A549 (cell line): Measurements from ENCODE around the gene CARD19. TPM values are rescaled to one million over a fixed set of nuclear protein-coding genes. Genes with fewer than 3 reads are reported as not detected.

Experiments used
- ATAC-seq, 2 experiments: fragments of 200-7000 bp in 1 of 2; fragments of >200 bp in 1 of 2; cut with Nextera tagmentation in 1 of 2; cut with Tn5 transposase in 1 of 2; 3 replicates each; pipeline versions ENCODE4 v1.8.0 to v1.9.1; 2018 to 2020; ENCODE audit warnings: mild to moderate bottlenecking in 1 of 2, moderate library complexity in 1 of 2
- CTCF ChIA-PET: fragments of 300-600 bp; sonication (Branson Sonifier 250); formaldehyde crosslinking; extraction: SDS; loops from one replicate; lab custom pipeline; 2021; ENCODE audit warnings: antibody characterized with exemption, inconsistent platforms; lab: Yijun Ruan, JAX
- POLR2A ChIA-PET: fragments of 350-600 bp; formaldehyde crosslinking; extraction: SDS; loops from one replicate; lab custom pipeline; 2021; ENCODE audit warnings: antibody characterized with exemption, inconsistent platforms; lab: Yijun Ruan, JAX
- DNase-seq, 2 experiments: peaks; one replicate each; pipeline versions ENCODE4 v3.0.0 to v3.0.0-alpha.2; 2011 to 2016; ENCODE audit warnings: low read depth in 1 of 2, low spot score in 1 of 2
- FAIRE-seq: peaks from 2 replicates; lab custom pipeline; 2011; peaks lifted over from hg19 to GRCh38; lab: Jason Lieb, UNC
- H3K27ac ChIP-seq, 2 experiments: fragments of >200 bp; sonication (Bioruptor Twin); formaldehyde crosslinking; 3 replicates each; pipeline ENCODE4 v1.5.1; 2016 to 2017
- H3K4me1 ChIP-seq: fragments of >200 bp; sonication (Bioruptor Twin); formaldehyde crosslinking; 3 replicates; pipeline ENCODE4 v1.6.1; 2016
- H3K4me2 ChIP-seq: fragments of >200 bp; sonication (Bioruptor Twin); formaldehyde crosslinking; 3 replicates; pipeline ENCODE4 v1.6.1; 2016
- H3K4me3 ChIP-seq: fragments of >200 bp; sonication (Bioruptor Twin); formaldehyde crosslinking; 3 replicates; pipeline ENCODE4 v1.5.1; 2016
- H3K9me3 ChIP-seq: fragments of >200 bp; sonication (Bioruptor Twin); formaldehyde crosslinking; 3 replicates; pipeline ENCODE4 v1.6.1; 2016
- CHD2 ChIP-seq: fragments of 150-350 bp; IDR thresholded peaks from 2 replicates; pipeline ENCODE4 v1.6.1; 2014; ENCODE audit warnings: low read length; ENCODE audit not compliant: partially characterized antibody
- EHF ChIP-seq: fragments of 250-450 bp; sonication (Bioruptor Pico); IDR thresholded peaks from 2 replicates; pipeline ENCODE4 v1.5.0; 2020; ENCODE audit warnings: mild to moderate bottlenecking
- EHMT2 ChIP-seq: fragments of 200-600 bp; sonication (generic); IDR thresholded peaks from 2 replicates; pipeline ENCODE4 v1.6.1; 2016; ENCODE audit warnings: antibody characterized with exemption, low read depth, mild to moderate bottlenecking, moderate library complexity
- GATA3 ChIP-seq: IDR thresholded peaks from 2 replicates; pipeline ENCODE4 v1.6.1; 2012; ENCODE audit warnings: borderline replicate concordance
- HDAC2 ChIP-seq: fragments of 200-600 bp; sonication (generic); IDR thresholded peaks from 2 replicates; pipeline ENCODE4 v1.6.1; 2016
- HES2 ChIP-seq: fragments of >200 bp; sonication (Bioruptor Twin); formaldehyde crosslinking; IDR thresholded peaks from 2 replicates; pipeline ENCODE4 v1.6.1; 2016
- HEYL ChIP-seq: fragments of 250-450 bp; sonication (Bioruptor Pico); IDR thresholded peaks from 2 replicates; pipeline ENCODE4 v1.8.0; 2021; ENCODE audit warnings: mild to moderate bottlenecking, moderate library complexity
- HMGXB4 ChIP-seq: fragments of 250-450 bp; sonication (Bioruptor Pico); IDR thresholded peaks from 2 replicates; pipeline ENCODE4 v1.5.0; 2021; ENCODE audit warnings: mild to moderate bottlenecking, moderate library complexity, borderline replicate concordance
- HOXA7 ChIP-seq: fragments of 250-450 bp; sonication (Bioruptor Pico); IDR thresholded peaks from 2 replicates; pipeline ENCODE4 v1.5.0; 2020; ENCODE audit warnings: mild to moderate bottlenecking, moderate library complexity
- JUN ChIP-seq, 2 experiments: fragments of >200 bp; sonication (Bioruptor Twin); formaldehyde crosslinking; IDR thresholded peaks; 2 replicates in 1 of 2; 3 replicates in 1 of 2; pipeline ENCODE4 v1.6.1; 2016 to 2017
- JUNB ChIP-seq: fragments of >200 bp; sonication (Bioruptor Twin); formaldehyde crosslinking; IDR thresholded peaks from 2 replicates; pipeline ENCODE4 v1.6.1; 2016
- KDM5A ChIP-seq: fragments of 200-600 bp; sonication (generic); IDR thresholded peaks from 2 replicates; pipeline ENCODE4 v1.6.1; 2016; ENCODE audit warnings: antibody characterized with exemption, mild to moderate bottlenecking
- MAFK ChIP-seq: fragments of 450-650 bp; IDR thresholded peaks from 2 replicates; pipeline ENCODE4 v1.6.1; 2014; ENCODE audit not compliant: partially characterized antibody
- MAZ ChIP-seq: fragments of 150-350 bp; IDR thresholded peaks from 2 replicates; pipeline ENCODE4 v1.6.1; 2014; ENCODE audit warnings: antibody characterized with exemption, low read depth, low read length, borderline replicate concordance
- MYC ChIP-seq: IDR thresholded peaks from 2 replicates; pipeline ENCODE4 v1.6.1; 2012; ENCODE audit warnings: mild to moderate bottlenecking, inconsistent platforms, low read length, improper control_type of control experiment, borderline replicate concordance
- NPAS2 ChIP-seq: fragments of 250-450 bp; sonication (Bioruptor Pico); IDR thresholded peaks from 2 replicates; pipeline ENCODE4 v1.8.0; 2022; ENCODE audit warnings: mild to moderate bottlenecking, moderate library complexity, borderline replicate concordance
- NR3C1 ChIP-seq: fragments of >200 bp; sonication (Bioruptor Twin); formaldehyde crosslinking; IDR thresholded peaks from 3 replicates; pipeline ENCODE4 v1.6.1; 2017
- RCOR1 ChIP-seq: fragments of 150-350 bp; IDR thresholded peaks from 2 replicates; pipeline ENCODE4 v1.6.1; 2014; ENCODE audit warnings: antibody characterized with exemption, low read length, low read depth
- RFX5 ChIP-seq: fragments of 450-650 bp; IDR thresholded peaks from 2 replicates; pipeline ENCODE4 v1.7.1; 2014; ENCODE audit warnings: antibody characterized with exemption, mild to moderate bottlenecking, moderate library complexity
- SREBF2 ChIP-seq: fragments of 450-650 bp; IDR thresholded peaks from 2 replicates; pipeline ENCODE4 v1.6.1; 2014; ENCODE audit warnings: mild to moderate bottlenecking, moderate library complexity
- ZNF302 ChIP-seq: fragments of 250-450 bp; sonication (Bioruptor Pico); IDR thresholded peaks from 2 replicates; pipeline ENCODE4 v1.9.0; 2021; ENCODE audit warnings: inconsistent platforms, mild to moderate bottlenecking, moderate library complexity
- ZSCAN20 ChIP-seq: fragments of 250-450 bp; sonication (Bioruptor Pico); IDR thresholded peaks from 2 replicates; pipeline ENCODE4 v1.8.0; 2022; ENCODE audit warnings: mild to moderate bottlenecking, moderate library complexity
- WGBS: methylation state at CpG from one replicate; pipeline ENCODE4 v1.1.6; 2017; ENCODE audit errors: missing lambda C conversion rate; 5-methylcytosine and 5-hydroxymethylcytosine counted together
- polyA plus RNA-seq, 4 experiments: library from polyadenylated mRNA; depleted of rRNA in 3 of 4; stranded (reverse); fragments of >200 nt; fragmentation: RNase III in 1 of 4; extraction: RNeasy Plus Mini Kit Qiagen cat#74134 plus additional on column Dnase treatment in 1 of 4; gene quantifications; 2 replicates in 3 of 4; 3 replicates in 1 of 4; pipeline ENCODE4 v1.2.3, GENCODE V29; 2011 to 2017

Gene CARD19
- polyA plus RNA-seq, 2 of the 4 experiments (the other 2 are of a cell fraction): 27.6 to 30.3 TPM

- POLR2A ChIA-PET: no interaction called here
- TF ChIP-seq HES2: no peak
- TF ChIP-seq NPAS2 (CRISPR knock-in tag): no peak
- FAIRE-seq (no peak), ATAC-seq (no peak), DNase-seq (no peak)
- CTCF ChIA-PET: interaction anchor here (1.4 kb wide), 1 partner anchor 73 kb away, joined by 7 read pairs; no protein-coding TSS in a partner anchor
- Histone ChIP-seq H3K4me3 (no peak overlapping the region), H3K4me2 (no peak overlapping the region), H3K27ac (no peak overlapping the region), H3K4me1 (0 out of 3 replicates have a peak, but pooled peaks cover 11% of the 10 kb centered on the region), H3K9me3 (no peaks in the 10 kb centered on the region)
- WGBS: 85% methylated on average over 2 of the region's 2 CpGs
Observed at GRCh38 chr9:93076792-93077128, 19.3 kb upstream of the CARD19 start.

GRCh38 chr9:93077367-93077766, 18.6 kb upstream of the CARD19 start:
- CTCF ChIA-PET: no interaction called here

GRCh38 chr9:93077811-93078210, 18.2 kb upstream of the CARD19 start:
- FAIRE-seq: no peak
- TF ChIP-seq JUN (IDR thresholded peaks at IDR 0.05) (no peak), ZSCAN20 (no peak)
- H3K4me1 ChIP-seq: 0 out of 3 replicates have a peak, but pooled peaks cover under 1% of the 10 kb centered on the region
- WGBS: 93% methylated on average over 13 of the region's 16 CpGs
- H3K4me3 ChIP-seq: no peak overlapping the region
- H3K27ac ChIP-seq: no peak overlapping the region
- H3K4me2 ChIP-seq: no peak overlapping the region
- POLR2A ChIA-PET: no interaction called here
- no peak for ATAC-seq
- DNase-seq: no peak
- no peaks in the 10 kb centered on the region for H3K9me3 ChIP-seq
- CTCF ChIA-PET: no interaction called here

More at GRCh38 chr9:93077367-93077766, 18.6 kb upstream of the CARD19 start:
- no peak for TF ChIP-seq JUNB
- no peak for TF ChIP-seq MYC
- TF ChIP-seq KDM5A: no peak
- no peak for TF ChIP-seq EHMT2
- TF ChIP-seq GATA3: no peak
- TF ChIP-seq RCOR1: no peak
- TF ChIP-seq RFX5: no peak
- no peak for TF ChIP-seq HEYL (CRISPR knock-in tag)
- TF ChIP-seq EHF (CRISPR knock-in tag): no peak
- TF ChIP-seq MAZ: no peak
- TF ChIP-seq JUN (IDR thresholded peaks at IDR 0.05): no peak
- no peak for TF ChIP-seq SREBF2
- TF ChIP-seq HDAC2: no peak
- TF ChIP-seq ZNF302 (CRISPR knock-in tag): no peak
- no peak for TF ChIP-seq HOXA7 (CRISPR knock-in tag)
- TF ChIP-seq MAFK: no peak
- no peak for TF ChIP-seq HMGXB4 (CRISPR knock-in tag)
- TF ChIP-seq CHD2: no peak
- no peak for TF ChIP-seq NR3C1
- no peak overlapping the region for H3K4me2 ChIP-seq
- 0 out of 3 replicates have a peak, but pooled peaks cover 5% of the 10 kb centered on the region for H3K4me1 ChIP-seq
- WGBS: 86% methylated on average over 1 of the region's 1 CpG
- no peaks in the 10 kb centered on the region for H3K9me3 ChIP-seq
- DNase-seq: no peak
- FAIRE-seq: no peak
- no peak overlapping the region for H3K4me3 ChIP-seq
- H3K27ac ChIP-seq: no peak overlapping the region
- no peak for ATAC-seq
- POLR2A ChIA-PET: no interaction called here
